ENCODE measurements around the gene SLC13A2. TPM values are rescaled to one million over a fixed set of nuclear protein-coding genes. Genes with fewer than 3 reads are reported as not detected.

SLC13A2 gene
- total and polyA plus RNA-seq, 9 of the 15 experiments (the other 6 are each of a cell fraction or from before 2014, with no cell fraction given), result 0.13 TPM; not detected in 8

GRCh38 chr17:28470914-28471366, 2.5 kb upstream of the SLC13A2 start:
- POLR2A ChIA-PET, result no interaction called here
- no peaks in the 10 kb centered on the region for H3K79me2 ChIP-seq (ENCODE audit: control insufficient read depth, insufficient read depth, low read length)
- no TSS peak for BruUV-seq (replicated peaks)
- ATAC-seq (peak; percentile 45), DNase-seq (ENCODE audit: extremely low read depth in 1 of 4, low spot score in 3 of 4) (peak in 2 of 4 experiments; percentile 33 to 40), FAIRE-seq (no peak)
- H3K4me2 ChIP-seq (ENCODE audit: insufficient read depth, low read length), result no peak overlapping the region
- H3K4me1 ChIP-seq (replicated peaks in 1 of 2; ENCODE audit: control insufficient read depth in 2 of 2, insufficient read depth in 2 of 2, low read length in 2 of 2), result peaks cover 5 to 19% of the 10 kb centered on the region in 2 experiments; a peak in 4 of 5 replicates
- TF ChIP-seq ATF3 (IDR thresholded peaks at IDR 0.05), result peak; percentile 64
- no peak for TF ChIP-seq ATF3 (CRISPR knock-in tag; conservative IDR thresholded peaks at IDR 0.05)
- no peak for TF ChIP-seq CEBPG (CRISPR knock-in tag; IDR thresholded peaks at IDR 0.05)
- peak in 1 of 2 experiments; percentile 45; a peak in 1 of 4 replicates for TF ChIP-seq CEBPG (tag; conservative IDR thresholded peaks at IDR 0.05 in 1 of 2, IDR thresholded peaks at IDR 0.05 in 1 of 2)
- TF ChIP-seq ZBTB17 (CRISPR knock-in tag; IDR thresholded peaks at IDR 0.05), result peak; percentile 6; the same call in 1 of the 2 replicates
- no peak for TF ChIP-seq KDM2B (CRISPR knock-in tag; IDR thresholded peaks at IDR 0.05)
- TF ChIP-seq CEBPB (tag; IDR thresholded peaks at IDR 0.05), result peak; percentile 31; the same call in 1 of the 2 replicates
- no peak for TF ChIP-seq E2F4 (CRISPR knock-in tag; IDR thresholded peaks at IDR 0.05; ENCODE audit: low read depth)
- TF ChIP-seq MLLT1 (IDR thresholded peaks at IDR 0.05), result peak in 1 of 2 experiments; percentile 60; a peak in 1 of 4 replicates
- TF ChIP-seq RBM14 (IDR thresholded peaks at IDR 0.05; ENCODE audit: borderline replicate concordance, insufficient read depth, low read depth, low read length), result no peak
- TF ChIP-seq NFIC (IDR thresholded peaks at IDR 0.05), result no peak
- TF ChIP-seq HMG20A (CRISPR knock-in tag; conservative IDR thresholded peaks at IDR 0.05), result no peak
- no peak for TF ChIP-seq ZNF444 (CRISPR knock-in tag; IDR thresholded peaks at IDR 0.05)
- TF ChIP-seq ARID1B (IDR thresholded peaks at IDR 0.05), result no peak
- TF ChIP-seq POLR2G (IDR thresholded peaks at IDR 0.05; ENCODE audit: low read depth, low read length), result no peak
- 5% methylated on average over 3 of the region's 3 CpGs for WGBS (ENCODE audit: insufficient coverage, low coverage, missing lambda C conversion rate)
- no peaks in the 10 kb centered on the region for H3K9me3 ChIP-seq (replicated peaks; ENCODE audit: control insufficient read depth, insufficient read depth, low read depth, low read length)
- CTCF ChIA-PET (ENCODE audit: low intra/inter-chr PET ratio), result no interaction called here
- in situ Hi-C loops (cut with MboI) (no loop called here), intact Hi-C loops (cut with micrococcal nuclease) (no loop called here)
- H3K9me1 ChIP-seq (ENCODE audit: control insufficient read depth, insufficient read depth, low read length), result no peaks in the 10 kb centered on the region
- no peak overlapping the region for H3K4me3 ChIP-seq
- H4K20me1 ChIP-seq (replicated peaks; ENCODE audit: control insufficient read depth, insufficient read depth, low read length), result peaks cover 24% of the 10 kb centered on the region
- no peak overlapping the region for H2AFZ ChIP-seq (ENCODE audit: low read depth, low read length)
- H3K27me3 ChIP-seq (ENCODE audit: control insufficient read depth in 2 of 2, insufficient read depth in 2 of 2, low read length in 2 of 2), result peaks cover 28 to 74% of the 10 kb centered on the region in 2 experiments; a peak in 4 of 5 replicates
- no peak overlapping the region for H3K27ac ChIP-seq (ENCODE audit: extremely low read depth, low read depth, low read length)
- no peaks in the 10 kb centered on the region for H3K36me3 ChIP-seq (ENCODE audit: control insufficient read depth, insufficient read depth, low read length)
- H3K9ac ChIP-seq (ENCODE audit: insufficient read depth in 1 of 2, low read depth in 2 of 2, low read length in 2 of 2), result peak overlapping the region in 1 of 2 experiments; percentile 27; a peak in 1 of 4 replicates
